Raji (cell line): Measurements from ENCODE around the gene GYPC.

Source experiments
- POLR2A ChIP-seq: IDR thresholded peaks from 2 replicates; pipeline ENCODE4 v1.6.1; 2011; ENCODE audit warnings: low read depth, low read length, control low read depth; ENCODE audit not compliant: insufficient read depth

The GYPC gene

GRCh38 chr2:126677176-126677538 is 21.2 kb downstream of the GYPC start:
- TF ChIP-seq POLR2A, result no peak

- no peak for TF ChIP-seq POLR2A
Observed at GRCh38 chr2:126678269-126679065, 22.5 kb downstream of the GYPC start.

- no peak for TF ChIP-seq POLR2A
Observed at GRCh38 chr2:126679094-126679713, 23.2 kb downstream of the GYPC start.

DNA sequence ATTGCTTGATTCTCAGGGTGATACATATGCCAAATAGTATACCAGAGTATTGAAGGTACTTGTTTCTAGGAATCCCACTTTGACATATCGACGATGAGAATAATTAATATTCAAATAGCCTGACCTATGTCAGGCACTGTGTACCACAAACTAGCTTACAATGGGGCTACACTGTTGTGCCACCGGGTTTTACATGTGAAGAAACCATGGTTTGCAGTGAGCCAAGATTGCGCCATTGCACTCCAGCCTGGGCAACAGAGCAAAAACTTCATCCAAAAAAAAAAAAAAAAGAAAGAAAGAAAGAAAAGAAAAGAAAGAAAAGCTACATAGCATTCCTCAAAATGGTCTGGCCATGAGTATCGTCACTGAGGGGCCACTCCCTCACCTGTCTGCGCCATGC is 25.5 kb downstream of the GYPC start:
- no peak for TF ChIP-seq POLR2A

DNA sequence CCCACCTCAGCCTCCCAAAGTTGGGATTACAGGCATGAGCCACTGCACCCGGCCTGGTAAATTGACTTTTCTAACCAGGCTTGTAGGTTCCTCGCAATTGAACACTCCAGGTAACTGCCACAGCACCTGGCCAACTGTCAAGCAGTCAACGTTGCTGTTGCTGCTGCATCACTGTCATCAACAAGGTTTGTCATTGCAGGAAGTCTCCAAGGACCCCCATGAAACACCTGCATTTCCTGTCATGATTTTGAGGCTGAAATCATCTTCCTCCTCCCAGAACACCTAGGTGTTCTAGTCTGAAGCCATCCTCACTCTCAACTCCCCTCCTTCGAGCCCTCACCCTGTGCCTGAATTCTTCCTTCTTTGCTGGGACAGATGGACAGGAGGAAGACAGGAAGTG is 29.7 kb downstream of the GYPC start:
- no peak for TF ChIP-seq POLR2A

DNA sequence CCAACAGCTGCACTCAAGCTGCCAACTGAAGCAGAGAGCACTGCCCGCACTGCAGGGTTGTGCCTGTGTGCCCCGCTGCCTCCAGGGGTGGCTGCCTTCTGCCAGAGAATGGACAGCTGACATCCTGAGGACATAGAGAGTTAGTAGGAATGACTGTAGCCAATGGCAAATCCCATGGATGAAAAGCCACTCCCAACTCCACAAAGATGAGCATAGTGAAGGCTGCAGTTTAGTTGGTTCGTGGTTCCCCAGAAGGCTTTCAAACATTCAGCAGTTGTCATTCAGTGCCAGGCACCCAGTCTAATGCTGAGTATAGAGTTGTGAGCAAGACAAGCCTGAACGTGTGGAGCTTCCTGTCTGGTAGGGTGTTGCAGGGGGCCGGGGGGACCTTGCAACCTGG is 30.3 kb downstream of the GYPC start:
- no peak for TF ChIP-seq POLR2A

DNA sequence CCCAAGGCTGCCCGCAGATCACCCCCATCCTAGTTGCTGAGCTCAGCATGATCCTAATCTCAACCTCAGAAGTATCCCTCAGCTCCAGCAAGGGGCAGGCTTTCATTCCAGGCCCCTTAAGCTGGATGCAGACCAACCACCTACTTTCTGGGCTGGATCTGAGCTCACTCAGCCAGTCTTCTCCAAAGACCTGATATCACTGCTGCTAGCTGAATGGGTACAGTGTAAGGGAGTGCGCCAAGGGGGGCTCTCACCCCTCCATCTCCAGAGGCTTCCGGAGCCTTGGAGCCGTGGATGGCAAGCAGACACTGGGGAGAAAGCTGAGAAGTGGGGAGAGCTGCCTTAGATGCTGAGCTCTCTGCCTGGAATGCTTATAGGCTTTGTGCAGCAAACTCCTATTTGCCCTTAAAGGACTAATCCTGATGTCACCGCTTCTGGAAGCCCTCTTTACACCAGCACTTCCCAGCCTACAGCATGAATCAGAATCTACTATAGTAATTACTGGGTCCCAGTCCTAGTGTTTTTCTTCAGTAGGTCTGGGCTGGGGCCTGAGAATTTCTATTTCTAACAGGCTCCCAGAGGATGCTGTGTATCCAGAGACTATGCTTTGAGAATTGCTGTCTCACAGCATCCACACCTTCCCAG is 31.0 kb downstream of the GYPC start:
- no peak for TF ChIP-seq POLR2A

DNA sequence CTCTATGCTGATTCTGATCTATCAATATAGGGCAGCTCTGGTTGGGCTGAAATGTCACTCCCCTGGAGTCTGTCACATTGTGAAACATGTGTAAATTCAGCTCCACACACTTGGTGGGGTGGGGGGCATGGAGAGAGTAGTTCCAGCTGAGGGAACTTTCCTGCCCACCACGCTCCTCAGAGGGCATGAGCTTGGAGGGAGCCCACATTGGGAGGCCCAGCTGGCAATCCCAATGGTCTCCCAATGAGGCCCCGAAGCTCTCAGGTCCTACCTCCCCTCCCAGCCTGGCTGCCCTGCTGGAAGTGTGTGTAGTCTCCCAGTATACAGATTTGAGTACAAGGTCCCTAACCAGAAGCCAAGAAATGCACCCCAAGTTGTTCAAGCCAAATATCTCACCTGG is 31.5 kb downstream of the GYPC start:
- TF ChIP-seq POLR2A, result no peak

DNA sequence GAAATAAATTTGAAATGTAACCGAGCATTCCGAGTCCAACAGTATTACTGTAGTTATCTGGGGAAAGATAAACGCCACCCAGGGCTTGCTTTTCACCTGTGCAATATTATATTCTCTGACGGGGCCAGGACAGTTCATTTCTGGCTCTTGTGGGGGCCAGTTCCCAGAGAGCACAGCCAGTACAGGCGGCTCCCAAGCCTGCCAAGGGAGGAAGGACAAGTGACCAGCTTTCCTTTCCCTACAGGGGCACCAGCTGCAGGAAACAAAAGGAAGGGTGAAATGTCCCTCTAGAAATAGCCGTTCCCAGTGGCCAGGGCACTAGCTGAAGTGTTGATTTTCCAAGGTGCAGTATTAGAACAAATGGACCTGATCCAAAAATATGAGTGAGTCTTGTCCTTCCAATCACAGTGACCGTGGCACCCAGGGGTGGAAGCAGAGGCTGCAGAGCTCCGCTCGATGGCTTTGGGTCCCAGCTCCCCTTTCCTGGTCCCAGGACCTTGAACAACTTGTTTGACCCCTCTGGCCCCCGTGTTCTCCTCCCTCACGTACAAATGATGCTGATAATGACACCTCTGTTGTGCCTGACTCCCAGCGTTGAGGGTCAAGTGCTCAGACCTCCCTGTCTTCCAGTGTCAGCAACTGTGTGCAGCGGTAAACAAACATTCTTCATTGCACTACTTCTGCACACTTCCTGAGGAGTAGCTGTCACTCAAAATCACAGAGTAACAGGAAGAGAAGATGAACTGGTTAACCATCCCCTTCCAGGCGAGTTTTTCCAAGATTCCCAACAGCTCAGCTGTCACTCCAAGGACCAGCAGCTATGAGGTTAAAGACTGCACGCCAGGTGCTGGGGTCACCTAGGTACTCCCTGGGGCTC is 40.9 kb downstream of the GYPC start:
- no peak for TF ChIP-seq POLR2A

DNA sequence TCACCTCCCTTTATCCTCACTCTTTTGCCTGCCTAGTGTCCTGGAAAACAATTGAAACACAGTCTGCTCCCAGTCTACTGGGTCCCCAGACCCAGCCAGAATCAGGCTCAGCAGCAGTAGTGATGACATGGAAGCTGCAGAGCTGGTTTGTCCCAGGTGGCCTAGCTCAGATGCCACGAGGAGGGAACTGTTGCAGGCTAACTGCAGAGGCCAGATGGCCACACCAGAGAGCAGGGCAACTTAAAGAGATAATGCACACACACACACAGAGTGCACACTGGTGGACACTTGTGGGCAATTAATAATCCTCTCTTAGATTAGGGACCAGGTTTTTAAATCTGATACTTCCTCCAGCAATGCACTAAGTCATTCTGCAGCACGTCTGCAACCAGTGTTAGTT is 42.4 kb downstream of the GYPC start:
- no peak for TF ChIP-seq POLR2A

DNA sequence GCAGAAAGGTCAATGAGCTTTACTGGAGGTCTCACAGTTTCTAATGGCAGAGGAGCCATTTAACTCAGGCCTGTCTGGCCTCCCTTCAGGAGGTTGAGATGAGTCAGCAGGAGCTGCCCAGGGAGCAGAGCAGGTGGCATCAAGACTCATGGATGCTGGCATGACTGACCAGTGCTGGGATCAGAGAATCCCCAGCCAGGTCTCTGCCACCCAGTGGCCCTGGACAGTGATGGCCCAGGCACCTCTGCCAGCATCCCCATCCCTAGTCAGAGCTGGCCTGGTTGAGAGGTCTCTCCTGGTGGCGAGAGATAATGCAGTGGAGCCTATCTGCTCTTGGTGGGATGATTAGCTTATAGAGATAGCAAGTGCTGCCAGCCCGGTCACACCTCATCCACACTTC is 43.1 kb downstream of the GYPC start:
- no peak for TF ChIP-seq POLR2A

- TF ChIP-seq POLR2A, result no peak
Observed at GRCh38 chr2:126699716-126700581, 44.0 kb downstream of the GYPC start.

DNA sequence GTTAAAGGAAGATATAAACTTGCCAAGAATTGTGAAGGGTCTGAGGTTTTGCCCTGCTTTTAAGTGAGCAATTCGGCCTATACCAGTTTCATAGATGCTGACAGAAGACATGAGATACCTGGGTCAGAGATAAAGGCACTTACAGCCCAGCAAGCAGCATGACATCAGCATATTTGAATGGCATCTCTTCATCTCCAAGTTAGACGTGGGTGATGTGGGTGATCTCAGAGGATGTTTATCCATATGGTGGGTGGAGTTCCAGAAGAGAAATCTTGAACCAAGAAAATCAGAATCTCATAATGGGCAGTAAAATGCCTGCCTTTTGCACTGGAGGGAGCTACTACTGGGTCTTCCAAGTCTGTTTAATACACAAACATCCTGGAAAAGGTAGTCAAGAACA is 44.7 kb downstream of the GYPC start:
- no peak for TF ChIP-seq POLR2A

DNA sequence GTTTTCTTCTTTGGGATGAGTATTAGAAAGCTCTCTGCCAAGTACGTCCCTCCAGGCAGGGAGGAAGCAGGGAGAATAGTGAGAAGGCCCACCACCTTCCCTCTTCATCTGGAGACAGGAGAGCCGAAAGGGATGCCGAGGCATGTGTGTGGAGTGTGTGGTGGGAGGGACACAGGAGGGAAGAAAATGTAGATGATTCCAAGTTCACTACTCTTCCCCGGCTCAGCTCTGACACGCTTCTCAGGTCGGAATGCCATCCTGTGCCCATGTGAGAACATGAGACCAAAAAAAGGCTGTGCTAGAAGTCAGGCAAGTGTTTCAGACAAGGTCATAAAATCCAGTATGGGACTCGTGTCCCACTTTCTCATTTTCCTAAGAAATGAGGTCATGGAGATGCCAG is 47.4 kb downstream of the GYPC start:
- TF ChIP-seq POLR2A, result no peak
